HG03280 (cell line): ENCODE results near the gene PTPRN2.
"Not testable (repeated sequence)": the region's sequence is repeated elsewhere in the genome, so short reads cannot be mapped to it uniquely, and the experiment has no call there.

Experiments
- ATAC-seq: cut with Tn5 transposase; IDR thresholded peaks from one replicate; pipeline ENCODE4 v1.9.1; 2021; ENCODE audit warnings: mild to moderate bottlenecking, moderate library complexity; ENCODE audit not compliant: unreplicated experiment

Gene PTPRN2

GRCh38 chr7:158391541-158391940, 196.1 kb downstream of the PTPRN2 start:
- no peak for ATAC-seq

- no peak for ATAC-seq
Measured at GRCh38 chr7:158391141-158391540, 196.5 kb downstream of the PTPRN2 start.

- ATAC-seq = no peak
Measured at GRCh38 chr7:158390460-158390859, 197.2 kb downstream of the PTPRN2 start.

GRCh38 chr7:158389514-158390425, 197.9 kb downstream of the PTPRN2 start:
- ATAC-seq = no peak

- ATAC-seq = no peak
Measured at GRCh38 chr7:158388928-158389327, 198.7 kb downstream of the PTPRN2 start.

GRCh38 chr7:158388072-158388471, 199.6 kb downstream of the PTPRN2 start:
- no peak for ATAC-seq

GRCh38 chr7:158387546-158387891, 200.1 kb downstream of the PTPRN2 start:
- no peak for ATAC-seq

GRCh38 chr7:158386866-158387545, 200.6 kb downstream of the PTPRN2 start:
- ATAC-seq = no peak

GRCh38 chr7:158386355-158386618, 201.3 kb downstream of the PTPRN2 start:
- no peak for ATAC-seq

GRCh38 chr7:158385496-158386354, 201.9 kb downstream of the PTPRN2 start:
- not testable (repeated sequence) for ATAC-seq

GRCh38 chr7:158384746-158385145, 202.9 kb downstream of the PTPRN2 start:
- no peak for ATAC-seq

GRCh38 chr7:158383665-158384064, 204.0 kb downstream of the PTPRN2 start:
- ATAC-seq = no peak

- ATAC-seq = no peak
Measured at GRCh38 chr7:158382363-158383254, 205.0 kb downstream of the PTPRN2 start.

GRCh38 chr7:158381956-158382355, 205.7 kb downstream of the PTPRN2 start:
- ATAC-seq = no peak

- no peak for ATAC-seq
Measured at GRCh38 chr7:158378978-158379377, 208.6 kb downstream of the PTPRN2 start.

GRCh38 chr7:158377800-158378623, 209.6 kb downstream of the PTPRN2 start:
- ATAC-seq = no peak

- ATAC-seq = not testable (repeated sequence)
Measured at GRCh38 chr7:158376839-158377186, 210.8 kb downstream of the PTPRN2 start.

GRCh38 chr7:158376146-158376838, 211.3 kb downstream of the PTPRN2 start:
- not testable (repeated sequence) for ATAC-seq

GRCh38 chr7:158375034-158375433, 212.6 kb downstream of the PTPRN2 start:
- ATAC-seq = no peak
